HCT116 (cell line): ENCODE data around the gene FLNB. TPM values are rescaled to one million over a fixed set of nuclear protein-coding genes. Genes with fewer than 3 reads are reported as not detected.

Source experiments
- ATAC-seq: fragments of 200-7000 bp; cut with Tn5 transposase; 2 replicates; pipeline ENCODE4 v1.9.1; 2020; ENCODE audit warnings: mild to moderate bottlenecking, moderate library complexity
- BruUV-seq: library from RNA; stranded (reverse); fragments of 400-500 nt; replicated peaks from 2 replicates; lab custom pipeline; 2021; lab: Mats Ljungman, UMichigan
- CTCF ChIA-PET: fragments of 300-600 bp; sonication (Branson Sonifier 250); formaldehyde crosslinking; loops from one replicate; lab custom pipeline; 2021; ENCODE audit warnings: antibody characterized with exemption; lab: Charles Lee
- POLR2A ChIA-PET: fragments of 300-600, 350-600 bp; sonication (Branson Sonifier 250); formaldehyde crosslinking; loops from one replicate; lab custom pipeline; 2021; ENCODE audit warnings: antibody characterized with exemption; lab: Charles Lee
- RAD21 ChIA-PET, 2 experiments: fragments of 300-600 bp; sonication (Branson Sonifier 250); formaldehyde crosslinking; loops; one replicate each; lab custom pipeline; 2023; ENCODE audit warnings: low total read pairs in 2 of 2; ENCODE audit not compliant: uncharacterized antibody in 2 of 2, unreplicated experiment in 2 of 2, low non-redundant PET in 1 of 2; lab: Charles Lee
- DNase-seq: peaks from one replicate; pipeline ENCODE4 v3.0.0-alpha.2; 2010; ENCODE audit warnings: low read depth, low spot score
- H2AFZ ChIP-seq: fragments of 200-600 bp; shearing (Covaris generic), sonication (generic); 2 replicates; pipeline ENCODE4 v1.6.1; 2017; ENCODE audit warnings: low read depth, mixed run types, mixed read lengths, antibody characterized with exemption, low read length; ENCODE audit not compliant: poor library complexity, severe bottlenecking
- H3K27ac ChIP-seq: 2 replicates; pipeline ENCODE4 v1.5.1; 2012; ENCODE audit warnings: low read depth, low read length
- H3K27me3 ChIP-seq: fragments of 200-600 bp; sonication (generic); 2 replicates; pipeline ENCODE4 v1.6.1; 2016; ENCODE audit warnings: mixed run types, low read length, mixed read lengths; ENCODE audit not compliant: insufficient read depth
- H3K36me3 ChIP-seq, 2 experiments: fragments of 200-500 bp in 1 of 2; fragments of 200-600 bp in 1 of 2; sonication (Bioruptor generic) in 1 of 2; sonication (generic) in 1 of 2; 2 replicates each; pipeline versions ENCODE4 v1.5.1 to v1.6.1; 2014 to 2016; ENCODE audit warnings: low read length in 2 of 2, inconsistent platforms in 1 of 2, mixed read lengths in 1 of 2, mixed run types in 1 of 2; ENCODE audit not compliant: insufficient read depth in 2 of 2, control insufficient read depth in 1 of 2
- H3K4me1 ChIP-seq, 2 experiments: fragments of 200-600 bp in 1 of 2; sonication (generic) in 1 of 2; 2 replicates each; pipeline versions ENCODE4 v1.5.1 to v1.6.1; 2012 to 2017; ENCODE audit warnings: low read length in 2 of 2, inconsistent platforms in 1 of 2, mild to moderate bottlenecking in 1 of 2, mixed read lengths in 1 of 2, mixed run types in 1 of 2, moderate library complexity in 1 of 2; ENCODE audit not compliant: insufficient read depth in 2 of 2, control insufficient read depth in 1 of 2
- H3K4me2 ChIP-seq: fragments of 200-600 bp; sonication (generic); 2 replicates; pipeline ENCODE4 v1.6.1; 2017; ENCODE audit warnings: mixed run types, low read length, mixed read lengths
- H3K4me3 ChIP-seq, 2 experiments: fragments of 200-600 bp in 1 of 2; sonication (generic) in 1 of 2; replicated peaks in 1 of 2; 2 replicates each; pipeline ENCODE4 v1.5.1; 2011 to 2016; ENCODE audit warnings: low read length in 2 of 2, control low read depth in 1 of 2, low read depth in 1 of 2, mild to moderate bottlenecking in 1 of 2, mixed read lengths in 1 of 2, mixed run types in 1 of 2
- H3K79me2 ChIP-seq: fragments of 200-600 bp; sonication (generic); 2 replicates; pipeline ENCODE4 v1.6.1; 2017; ENCODE audit warnings: mild to moderate bottlenecking, mixed run types, low read length, moderate library complexity, mixed read lengths; ENCODE audit not compliant: insufficient read depth
- H3K9ac ChIP-seq: fragments of 200-600 bp; sonication (generic); 2 replicates; pipeline ENCODE4 v1.6.1; 2016; ENCODE audit warnings: low read length, mixed read lengths
- H3K9me2 ChIP-seq: fragments of 200-600 bp; sonication (generic), shearing (Covaris generic); 2 replicates; pipeline ENCODE4 v1.6.1; 2017; ENCODE audit warnings: mixed run types, mild to moderate bottlenecking, moderate library complexity; ENCODE audit not compliant: insufficient read depth
- H3K9me3 ChIP-seq, 2 experiments: fragments of 200-500 bp in 1 of 2; fragments of 200-600 bp in 1 of 2; sonication (Bioruptor generic) in 1 of 2; sonication (generic) in 1 of 2; 2 replicates each; pipeline ENCODE4 v1.6.1; 2014 to 2017; ENCODE audit warnings: low read length in 2 of 2, mixed read lengths in 2 of 2, inconsistent platforms in 1 of 2, low read depth in 1 of 2, mild to moderate bottlenecking in 1 of 2, mixed run types in 1 of 2, moderate library complexity in 1 of 2; ENCODE audit not compliant: control insufficient read depth in 1 of 2, insufficient read depth in 1 of 2
- H4K20me1 ChIP-seq: fragments of 200-600 bp; sonication (generic), shearing (Covaris generic); 2 replicates; pipeline ENCODE4 v1.6.1; 2017; ENCODE audit warnings: mixed run types, mild to moderate bottlenecking, moderate library complexity; ENCODE audit not compliant: insufficient read depth
- FOSL1 ChIP-seq: IDR thresholded peaks from 2 replicates; pipeline ENCODE4 v1.6.1; 2012; ENCODE audit warnings: low read depth
- POLR2AphosphoS5 ChIP-seq: IDR thresholded peaks from 2 replicates; pipeline ENCODE4 v1.6.1; 2011; ENCODE audit warnings: mild to moderate bottlenecking, low read depth, low read length, moderate library complexity
- REST ChIP-seq: IDR thresholded peaks from 2 replicates; pipeline ENCODE4 v1.6.1; 2012; ENCODE audit warnings: low read depth
- SP1 ChIP-seq: IDR thresholded peaks from 2 replicates; pipeline ENCODE4 v1.6.1; 2012; ENCODE audit warnings: low read depth
- YY1 ChIP-seq: IDR thresholded peaks from 2 replicates; pipeline ENCODE4 v1.6.1; 2011; ENCODE audit warnings: low read length, low read depth, moderate library complexity, mild to moderate bottlenecking; ENCODE audit not compliant: insufficient replicate concordance; ENCODE audit errors: extremely low read depth
- ZFX ChIP-seq: fragments of 450-650 bp; IDR thresholded peaks from 2 replicates; pipeline ENCODE4 v1.6.1; 2017
- ZNF274 ChIP-seq: fragments of 200-500 bp; sonication (Bioruptor generic); IDR thresholded peaks from 2 replicates; pipeline ENCODE4 v1.6.1; 2014; ENCODE audit warnings: mild to moderate bottlenecking, low read depth, low read length, inconsistent platforms
- intact Hi-C: fragments of 100-400 bp; cut with micrococcal nuclease; formaldehyde crosslinking; loops from 2 replicates; pipeline ENCODE4 v1.10.0; 2022
- total RNA-seq: library from RNA; stranded (reverse); gene quantifications from one replicate; pipeline ENCODE4 v1.2.1, GENCODE V29; 2021; ENCODE audit not compliant: unreplicated experiment
- TF ChIP-seq, protein P1 (sequence below), 3 experiments: fragments of 200-600 bp in 1 of 3; sonication (generic) in 1 of 3; IDR thresholded peaks in 2 of 3; conservative IDR thresholded peaks in 1 of 3; 2 replicates each; pipeline ENCODE4 v1.5.1; 2012 to 2017; ENCODE audit warnings: low read depth in 2 of 3, low read length in 2 of 3, antibody characterized with exemption in 1 of 3, borderline replicate concordance in 1 of 3, control low read depth in 1 of 3, mild to moderate bottlenecking in 1 of 3, mixed read lengths in 1 of 3, mixed run types in 1 of 3, moderate library complexity in 1 of 3; ENCODE audit not compliant: insufficient read depth in 1 of 3

FLNB gene
- total RNA-seq, 1 experiment from 2014 or later = 116 TPM

DNA sequence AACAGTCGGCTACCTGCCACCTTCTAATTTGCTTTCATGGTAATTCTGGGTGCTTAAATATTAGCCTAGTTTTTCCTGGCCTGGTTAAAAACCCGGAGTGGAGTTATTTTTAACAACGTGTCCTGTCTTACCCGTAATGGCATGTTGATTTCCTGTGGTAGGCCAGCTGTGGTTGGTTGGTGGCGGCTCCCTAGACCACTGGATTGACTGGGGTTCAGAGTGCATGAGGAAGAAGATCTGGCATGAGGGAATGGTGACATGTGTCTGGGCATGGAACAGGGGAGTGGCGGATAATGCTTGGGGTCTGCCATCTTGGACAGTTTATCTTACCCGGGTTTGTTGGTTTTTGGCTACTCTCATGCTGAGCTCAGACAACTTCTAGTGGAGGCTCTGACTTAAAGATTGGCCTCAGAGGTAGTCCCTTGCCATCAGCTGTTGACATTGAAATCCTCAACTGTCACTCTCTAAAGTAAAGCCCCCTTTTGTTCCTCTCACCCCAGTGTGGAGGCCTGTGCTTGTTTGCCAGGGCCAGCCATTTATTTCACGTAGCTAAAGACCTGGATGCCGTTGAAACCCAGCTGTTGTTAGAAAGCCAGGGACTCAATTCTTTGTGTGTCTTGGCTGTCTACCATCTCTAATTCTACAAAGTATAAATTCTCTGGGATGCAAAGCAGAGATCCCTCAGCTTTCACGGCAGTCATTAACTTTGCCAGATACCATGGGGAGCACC is 121.0 kb downstream of the FLNB start:
- ChIA-PET POLR2A (no interaction called here), RAD21 (no interaction called here), CTCF (no interaction called here)
- H3K4me1 ChIP-seq = no peaks in the 10 kb centered on the region
- H3K27ac ChIP-seq = no peak overlapping the region
- no peaks in the 10 kb centered on the region for H3K9me2 ChIP-seq
- no peaks in the 10 kb centered on the region for H3K9me3 ChIP-seq
- DNase-seq (no peak), ATAC-seq (no peak)
- H3K4me3 ChIP-seq = no peak overlapping the region
- BruUV-seq = no TSS peak
- intact Hi-C loops = no loop called here
- no peaks in the 10 kb centered on the region for H4K20me1 ChIP-seq
- H3K4me2 ChIP-seq = no peak overlapping the region
- TF ChIP-seq POLR2AphosphoS5 (no peak), SP1 (no peak)
- TF ChIP-seq, protein P1, sequence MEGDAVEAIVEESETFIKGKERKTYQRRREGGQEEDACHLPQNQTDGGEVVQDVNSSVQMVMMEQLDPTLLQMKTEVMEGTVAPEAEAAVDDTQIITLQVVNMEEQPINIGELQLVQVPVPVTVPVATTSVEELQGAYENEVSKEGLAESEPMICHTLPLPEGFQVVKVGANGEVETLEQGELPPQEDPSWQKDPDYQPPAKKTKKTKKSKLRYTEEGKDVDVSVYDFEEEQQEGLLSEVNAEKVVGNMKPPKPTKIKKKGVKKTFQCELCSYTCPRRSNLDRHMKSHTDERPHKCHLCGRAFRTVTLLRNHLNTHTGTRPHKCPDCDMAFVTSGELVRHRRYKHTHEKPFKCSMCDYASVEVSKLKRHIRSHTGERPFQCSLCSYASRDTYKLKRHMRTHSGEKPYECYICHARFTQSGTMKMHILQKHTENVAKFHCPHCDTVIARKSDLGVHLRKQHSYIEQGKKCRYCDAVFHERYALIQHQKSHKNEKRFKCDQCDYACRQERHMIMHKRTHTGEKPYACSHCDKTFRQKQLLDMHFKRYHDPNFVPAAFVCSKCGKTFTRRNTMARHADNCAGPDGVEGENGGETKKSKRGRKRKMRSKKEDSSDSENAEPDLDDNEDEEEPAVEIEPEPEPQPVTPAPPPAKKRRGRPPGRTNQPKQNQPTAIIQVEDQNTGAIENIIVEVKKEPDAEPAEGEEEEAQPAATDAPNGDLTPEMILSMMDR (IDR thresholded peaks at IDR 0.05 in 2 of 3, conservative IDR thresholded peaks at IDR 0.05 in 1 of 3; ENCODE audit: borderline replicate concordance in 1 of 3, insufficient read depth in 1 of 3, low read depth in 2 of 3, low read length in 2 of 3) = no peak
- no peak overlapping the region for H3K9ac ChIP-seq
- no peak overlapping the region for H2AFZ ChIP-seq
- H3K79me2 ChIP-seq = no peaks in the 10 kb centered on the region
- H3K27me3 ChIP-seq = no peaks in the 10 kb centered on the region
- H3K36me3 ChIP-seq = peaks cover 21 to 22% of the 10 kb centered on the region in 2 experiments; a peak in 3 of 4 replicates

DNA sequence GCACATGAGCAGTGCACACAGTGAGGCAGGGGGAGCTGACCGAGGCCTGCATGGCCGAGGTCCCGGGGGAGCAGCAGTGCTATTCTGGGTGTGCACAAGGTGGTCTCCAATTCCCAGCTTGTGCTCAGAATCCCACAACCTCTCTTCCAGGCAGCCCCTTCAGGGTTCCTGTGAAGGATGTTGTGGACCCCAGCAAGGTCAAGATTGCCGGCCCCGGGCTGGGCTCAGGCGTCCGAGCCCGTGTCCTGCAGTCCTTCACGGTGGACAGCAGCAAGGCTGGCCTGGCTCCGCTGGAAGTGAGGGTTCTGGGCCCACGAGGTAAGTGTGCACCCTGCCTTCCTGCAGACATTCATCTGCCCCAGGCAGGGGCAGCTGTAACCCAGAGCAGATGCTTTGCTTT is 122.4 kb downstream of the FLNB start:
- Histone ChIP-seq H3K79me2 (no peaks in the 10 kb centered on the region), H3K9me3 (no peaks in the 10 kb centered on the region), H3K4me1 (no peaks in the 10 kb centered on the region), H3K9ac (no peak overlapping the region), H3K4me2 (no peak overlapping the region), H3K4me3 (no peak overlapping the region), H3K36me3 (peaks cover 22% of the 10 kb centered on the region in 2 experiments; a peak in 3 of 4 replicates), H3K27ac (no peak overlapping the region), H3K9me2 (no peaks in the 10 kb centered on the region), H2AFZ (no peak overlapping the region), H4K20me1 (no peaks in the 10 kb centered on the region), H3K27me3 (no peaks in the 10 kb centered on the region)
- no TSS peak for BruUV-seq
- ATAC-seq = no peak
- CTCF ChIA-PET = no interaction called here
- intact Hi-C loops = no loop called here
- TF ChIP-seq ZNF274 (no peak), YY1 (no peak), ZFX (no peak), FOSL1 (no peak), REST (no peak)
- RAD21 ChIA-PET = no interaction called here
- POLR2A ChIA-PET = no interaction called here
- DNase-seq = no peak
